ENCODE data around the gene LRGUK.

DNA sequence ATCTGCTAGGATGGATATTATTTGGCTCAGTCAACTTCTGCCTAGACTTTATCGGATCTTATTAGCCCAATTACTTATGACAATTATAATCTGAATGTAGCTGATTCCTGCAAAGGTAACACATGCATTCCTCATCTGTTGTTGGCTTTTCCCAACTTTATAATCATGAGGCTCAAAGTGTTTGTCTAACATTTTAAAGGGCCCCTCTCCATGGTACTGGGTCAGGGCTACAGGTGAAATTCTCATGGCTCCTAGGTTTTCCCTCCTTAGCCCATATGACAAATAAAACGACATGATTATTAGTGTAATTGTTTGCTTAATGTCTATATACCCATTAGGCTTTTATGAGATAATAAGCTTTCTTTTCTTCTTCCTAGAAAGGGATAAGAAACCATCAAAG lies 4.2 kb upstream of the LRGUK start:
- TF ChIP-seq, protein P1, sequence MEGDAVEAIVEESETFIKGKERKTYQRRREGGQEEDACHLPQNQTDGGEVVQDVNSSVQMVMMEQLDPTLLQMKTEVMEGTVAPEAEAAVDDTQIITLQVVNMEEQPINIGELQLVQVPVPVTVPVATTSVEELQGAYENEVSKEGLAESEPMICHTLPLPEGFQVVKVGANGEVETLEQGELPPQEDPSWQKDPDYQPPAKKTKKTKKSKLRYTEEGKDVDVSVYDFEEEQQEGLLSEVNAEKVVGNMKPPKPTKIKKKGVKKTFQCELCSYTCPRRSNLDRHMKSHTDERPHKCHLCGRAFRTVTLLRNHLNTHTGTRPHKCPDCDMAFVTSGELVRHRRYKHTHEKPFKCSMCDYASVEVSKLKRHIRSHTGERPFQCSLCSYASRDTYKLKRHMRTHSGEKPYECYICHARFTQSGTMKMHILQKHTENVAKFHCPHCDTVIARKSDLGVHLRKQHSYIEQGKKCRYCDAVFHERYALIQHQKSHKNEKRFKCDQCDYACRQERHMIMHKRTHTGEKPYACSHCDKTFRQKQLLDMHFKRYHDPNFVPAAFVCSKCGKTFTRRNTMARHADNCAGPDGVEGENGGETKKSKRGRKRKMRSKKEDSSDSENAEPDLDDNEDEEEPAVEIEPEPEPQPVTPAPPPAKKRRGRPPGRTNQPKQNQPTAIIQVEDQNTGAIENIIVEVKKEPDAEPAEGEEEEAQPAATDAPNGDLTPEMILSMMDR (tag by site-specific recombination; IDR thresholded peaks at IDR 0.05): no peak
- TF ChIP-seq, protein P2, sequence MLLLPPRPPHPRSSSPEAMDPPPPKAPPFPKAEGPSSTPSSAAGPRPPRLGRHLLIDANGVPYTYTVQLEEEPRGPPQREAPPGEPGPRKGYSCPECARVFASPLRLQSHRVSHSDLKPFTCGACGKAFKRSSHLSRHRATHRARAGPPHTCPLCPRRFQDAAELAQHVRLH (tag by site-specific recombination; IDR thresholded peaks at IDR 0.05): no peak
- TF ChIP-seq SP7 (tag by site-specific recombination; IDR thresholded peaks at IDR 0.05) (no peak), ZNF248 (tag by site-specific recombination; IDR thresholded peaks at IDR 0.05) (no peak), ZNF274 (IDR thresholded peaks at IDR 0.05; ENCODE audit: low read length) (no peak), ZNF274 (tag by site-specific recombination; IDR thresholded peaks at IDR 0.05; ENCODE audit: borderline replicate concordance) (no peak), ZNF202 (tag by site-specific recombination; IDR thresholded peaks at IDR 0.05; ENCODE audit: borderline replicate concordance) (no peak), ZNF239 (tag by site-specific recombination; IDR thresholded peaks at IDR 0.05) (no peak)

All from HEK293 (cell line).